ENCODE measurements around the gene ARMCX6. TPM values are rescaled to one million over a fixed set of nuclear protein-coding genes. Genes with fewer than 3 reads are reported as not detected.

Gene ARMCX6
- total and polyA plus RNA-seq, 10 donors, result 31.0 to 62.4 (median 42.2) TPM

DNA sequence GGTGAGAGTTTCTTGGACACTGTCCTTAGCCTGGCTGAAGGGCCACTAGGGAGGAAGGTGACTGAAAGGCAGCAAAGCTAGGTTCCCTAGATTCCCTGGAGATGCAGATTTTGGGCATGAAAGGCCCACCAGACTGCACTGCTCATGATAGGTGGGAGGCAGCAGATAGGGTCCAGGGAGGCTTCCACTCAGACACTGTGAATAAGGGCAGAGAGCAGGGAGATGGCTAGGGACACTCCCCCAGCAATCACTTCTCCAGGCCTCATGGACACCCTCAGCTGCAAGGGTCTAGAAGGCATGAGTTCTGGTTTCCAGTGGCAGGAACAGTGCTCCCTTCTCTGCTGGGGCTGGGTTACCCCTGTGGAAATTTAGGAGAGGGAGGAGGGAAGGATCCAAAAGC, 21.8 kb upstream of the ARMCX6 start:
- H3K36me3 ChIP-seq, result no peaks in the 10 kb centered on the region
- no peaks in the 10 kb centered on the region for H3K9me3 ChIP-seq
- no peak for DNase-seq
- no peak overlapping the region for H3K27ac ChIP-seq
- H3K27me3 ChIP-seq (replicated peaks in 1 of 7), result no peaks in the 10 kb centered on the region
- TF ChIP-seq POLR2AphosphoS5 (IDR thresholded peaks at IDR 0.05), result peak in 1 of 3 donors; percentile 10
- TF ChIP-seq POLR2A (IDR thresholded peaks at IDR 0.05), result no peak
- TF ChIP-seq, protein P1, sequence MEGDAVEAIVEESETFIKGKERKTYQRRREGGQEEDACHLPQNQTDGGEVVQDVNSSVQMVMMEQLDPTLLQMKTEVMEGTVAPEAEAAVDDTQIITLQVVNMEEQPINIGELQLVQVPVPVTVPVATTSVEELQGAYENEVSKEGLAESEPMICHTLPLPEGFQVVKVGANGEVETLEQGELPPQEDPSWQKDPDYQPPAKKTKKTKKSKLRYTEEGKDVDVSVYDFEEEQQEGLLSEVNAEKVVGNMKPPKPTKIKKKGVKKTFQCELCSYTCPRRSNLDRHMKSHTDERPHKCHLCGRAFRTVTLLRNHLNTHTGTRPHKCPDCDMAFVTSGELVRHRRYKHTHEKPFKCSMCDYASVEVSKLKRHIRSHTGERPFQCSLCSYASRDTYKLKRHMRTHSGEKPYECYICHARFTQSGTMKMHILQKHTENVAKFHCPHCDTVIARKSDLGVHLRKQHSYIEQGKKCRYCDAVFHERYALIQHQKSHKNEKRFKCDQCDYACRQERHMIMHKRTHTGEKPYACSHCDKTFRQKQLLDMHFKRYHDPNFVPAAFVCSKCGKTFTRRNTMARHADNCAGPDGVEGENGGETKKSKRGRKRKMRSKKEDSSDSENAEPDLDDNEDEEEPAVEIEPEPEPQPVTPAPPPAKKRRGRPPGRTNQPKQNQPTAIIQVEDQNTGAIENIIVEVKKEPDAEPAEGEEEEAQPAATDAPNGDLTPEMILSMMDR (IDR thresholded peaks at IDR 0.05 in 8 of 11, conservative IDR thresholded peaks at IDR 0.05 in 3 of 11), result no peak
- intact Hi-C loops (cut with DNase I; ENCODE audit: low total_unique reads), result no loop called here
- H3K4me1 ChIP-seq, result no peaks in the 10 kb centered on the region
- no peak overlapping the region for H3K4me3 ChIP-seq

DNA sequence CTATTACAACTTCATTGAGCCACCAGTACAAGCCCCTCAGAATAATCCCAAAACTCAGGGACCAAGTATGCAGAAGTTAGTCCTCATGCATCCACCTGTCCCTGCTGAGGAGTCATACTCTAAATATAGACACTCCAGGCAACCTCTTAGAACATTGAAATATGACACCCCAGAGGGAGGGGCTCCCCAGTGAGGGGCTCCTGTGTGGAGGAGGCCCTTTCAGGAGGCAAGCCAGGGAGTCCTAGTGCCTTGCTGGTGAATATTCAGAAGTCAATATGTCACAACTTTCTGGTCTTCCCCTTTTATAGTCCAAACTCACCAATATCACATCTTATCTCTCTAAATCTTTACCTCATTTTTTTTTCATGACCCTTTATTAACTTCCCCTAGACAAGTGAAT, 1.6 kb upstream of the ARMCX6 start:
- peaks cover 0 to 31% (median 7%) of the 10 kb centered on the region in 6 donors for H3K4me1 ChIP-seq
- no peak for DNase-seq
- intact Hi-C loops (cut with DNase I; ENCODE audit: low total_unique reads), result no loop called here
- TF ChIP-seq, protein P1 (IDR thresholded peaks at IDR 0.05 in 8 of 11, conservative IDR thresholded peaks at IDR 0.05 in 3 of 11), result no peak
- no peak for TF ChIP-seq POLR2A (IDR thresholded peaks at IDR 0.05)
- no peak for TF ChIP-seq POLR2AphosphoS5 (IDR thresholded peaks at IDR 0.05)
- no peaks in the 10 kb centered on the region for H3K27me3 ChIP-seq (replicated peaks in 1 of 7)
- H3K36me3 ChIP-seq, result peaks cover 0 to under 1% (median 0%) of the 10 kb centered on the region in 6 donors
- no peak overlapping the region for H3K4me3 ChIP-seq
- no peaks in the 10 kb centered on the region for H3K9me3 ChIP-seq
- peak overlapping the region in 3 of 8 donors; percentile 82 to 90 (median 88) for H3K27ac ChIP-seq

DNA sequence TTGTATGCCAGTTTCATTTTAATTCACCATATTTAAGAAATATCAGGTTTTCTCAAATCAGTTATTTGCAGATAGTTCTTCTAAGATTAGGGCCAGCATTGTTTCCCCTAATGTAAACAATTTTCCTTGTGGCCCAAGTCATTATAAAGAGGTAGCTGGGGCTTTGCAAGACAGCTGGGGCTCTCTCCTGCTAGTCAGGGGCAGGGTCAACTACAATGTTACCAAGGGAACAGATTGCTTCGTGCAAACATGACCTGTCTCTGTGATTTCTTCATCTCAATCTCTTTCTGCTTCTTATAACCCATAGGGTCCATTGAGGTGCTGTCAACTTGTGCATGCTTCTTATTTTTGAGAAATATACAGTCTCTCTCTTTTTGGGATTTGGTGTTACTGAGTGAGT, 12.1 kb downstream of the ARMCX6 start:
- DNase-seq, result no peak
- no peak for TF ChIP-seq POLR2AphosphoS5 (IDR thresholded peaks at IDR 0.05)
- TF ChIP-seq POLR2A (IDR thresholded peaks at IDR 0.05), result no peak
- TF ChIP-seq, protein P1 (IDR thresholded peaks at IDR 0.05 in 8 of 11, conservative IDR thresholded peaks at IDR 0.05 in 3 of 11), result no peak
- WGBS, 5 donors, result 38 to 59% (median 50%) methylated on average over 1 of the region's 1 CpG
- Histone ChIP-seq H3K27ac (no peak overlapping the region), H3K27me3 (replicated peaks in 1 of 7) (no peaks in the 10 kb centered on the region), H3K9me3 (no peaks in the 10 kb centered on the region), H3K36me3 (no peaks in the 10 kb centered on the region), H3K4me3 (no peak overlapping the region), H3K4me1 (no peaks in the 10 kb centered on the region)
- intact Hi-C loops (cut with DNase I; ENCODE audit: low total_unique reads), result no loop called here

DNA sequence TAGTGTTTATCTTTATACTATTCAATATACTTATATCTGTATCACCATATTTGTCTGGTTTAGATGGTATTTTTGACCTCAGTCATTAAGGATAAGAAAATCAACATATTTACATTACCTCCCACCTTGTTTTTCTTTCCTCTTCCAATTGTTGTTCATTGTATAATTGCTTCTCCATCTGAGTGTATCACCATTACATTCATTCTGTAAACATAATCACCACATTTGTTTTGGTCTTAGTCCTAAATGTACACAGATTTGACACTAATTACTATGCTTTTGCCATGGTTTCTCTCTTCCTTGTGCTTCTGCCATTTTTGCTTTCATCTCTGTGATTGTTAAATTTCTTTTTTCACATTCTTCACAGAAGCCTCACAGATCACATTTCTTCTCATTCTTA, 12.7 kb downstream of the ARMCX6 start:
- H3K9me3 ChIP-seq, result no peaks in the 10 kb centered on the region
- H3K27me3 ChIP-seq (replicated peaks in 1 of 7), result no peaks in the 10 kb centered on the region
- DNase-seq, result no peak
- no peaks in the 10 kb centered on the region for H3K36me3 ChIP-seq
- H3K27ac ChIP-seq, result no peak overlapping the region
- no peaks in the 10 kb centered on the region for H3K4me1 ChIP-seq
- no peak overlapping the region for H3K4me3 ChIP-seq
- TF ChIP-seq POLR2AphosphoS5 (IDR thresholded peaks at IDR 0.05), result no peak
- no peak for TF ChIP-seq POLR2A (IDR thresholded peaks at IDR 0.05)
- TF ChIP-seq, protein P1 (IDR thresholded peaks at IDR 0.05 in 8 of 11, conservative IDR thresholded peaks at IDR 0.05 in 3 of 11), result no peak
- intact Hi-C loops (cut with DNase I; ENCODE audit: low total_unique reads), result no loop called here
